ENCODE data around the gene PSMC3.

Gene PSMC3

GRCh38 chr11:47426062-47426956 lies at the start of gene PSMC3:
TSS of gene PSMC3 (minus strand) at chr11:47426439. CDS start at chr11:47426279, 160 bp downstream.
- peak; percentile 95 for DNase-seq (ENCODE audit: low spot score)

GRCh38 chr11:47470671-47471070 lies 44.4 kb upstream of the PSMC3 start:
- DNase-seq (ENCODE audit: low spot score): no peak

DNA sequence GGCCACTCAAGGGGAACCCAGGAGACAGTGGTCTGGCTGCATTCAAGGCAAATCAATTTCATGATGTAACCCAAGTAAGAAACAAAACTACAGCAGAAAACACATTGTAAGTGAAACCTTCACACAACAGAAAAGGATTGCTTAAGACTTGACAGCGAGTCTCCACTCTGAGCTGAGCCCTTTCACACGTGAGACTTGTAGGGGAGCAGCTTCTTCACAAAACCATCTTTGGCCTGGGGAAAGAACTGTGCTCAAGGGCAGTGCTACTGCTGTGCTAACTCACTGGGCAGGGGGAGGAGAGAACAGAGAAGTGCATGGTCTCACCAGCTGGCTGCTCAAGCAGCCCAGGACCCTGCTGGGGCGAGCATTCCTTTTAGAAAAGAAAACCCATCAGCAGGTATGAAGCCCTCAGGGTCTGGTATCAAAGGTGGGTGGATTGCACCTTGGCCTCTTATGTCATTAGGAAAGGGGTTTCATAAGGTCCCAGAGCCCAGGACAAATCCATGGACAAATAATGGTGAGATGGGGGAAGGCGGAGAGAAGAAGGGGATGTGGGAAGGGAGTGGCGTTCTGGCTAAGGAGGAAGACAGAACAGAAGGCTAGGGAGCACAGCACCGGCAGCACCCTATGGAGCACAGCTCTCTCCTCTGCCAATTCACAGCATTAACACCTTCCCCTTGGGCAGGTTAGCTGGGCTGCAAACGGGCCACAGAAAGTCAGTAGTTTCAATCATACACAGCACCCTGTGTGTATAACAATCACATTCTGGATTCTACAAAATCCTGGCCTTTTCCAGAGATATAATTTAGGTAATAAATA lies 43.3 kb upstream of the PSMC3 start:
- DNase-seq (ENCODE audit: low spot score): no peak

DNA sequence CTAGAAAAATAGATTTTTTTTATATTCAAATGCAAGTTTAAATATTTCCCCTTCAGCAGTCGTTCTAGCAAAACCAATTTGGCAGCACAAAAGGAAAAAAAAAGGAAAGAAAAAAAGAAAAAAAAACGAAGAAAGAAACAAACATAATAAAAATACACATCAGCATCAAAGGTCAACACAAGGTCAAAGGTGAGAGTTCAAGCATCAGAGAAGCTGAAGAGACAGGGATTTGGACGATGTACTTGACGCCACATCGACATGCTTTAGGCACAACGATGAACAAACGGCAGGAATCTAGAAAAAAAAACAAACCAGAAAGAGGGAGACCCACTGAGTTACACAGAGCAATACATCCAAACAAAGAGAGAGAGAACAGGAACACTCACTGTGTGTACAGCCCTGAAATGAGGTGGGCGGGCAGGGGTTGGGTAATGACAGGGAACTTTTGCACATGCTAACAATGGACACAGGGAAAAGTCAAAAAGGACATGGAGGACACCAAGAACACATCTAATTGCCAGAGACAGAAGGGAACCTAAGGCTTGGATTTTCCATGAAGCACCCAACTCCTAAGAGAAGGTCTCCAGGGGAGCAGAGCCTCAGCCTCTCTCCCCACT lies 42.5 kb upstream of the PSMC3 start:
- DNase-seq (ENCODE audit: low spot score): no peak

GRCh38 chr11:47467357-47467756 lies 41.1 kb upstream of the PSMC3 start:
- DNase-seq (ENCODE audit: low spot score): no peak

- DNase-seq (ENCODE audit: low spot score): no peak
These were observed 40.5 kb upstream of the PSMC3 start for GRCh38 chr11:47466701-47467250.

DNA sequence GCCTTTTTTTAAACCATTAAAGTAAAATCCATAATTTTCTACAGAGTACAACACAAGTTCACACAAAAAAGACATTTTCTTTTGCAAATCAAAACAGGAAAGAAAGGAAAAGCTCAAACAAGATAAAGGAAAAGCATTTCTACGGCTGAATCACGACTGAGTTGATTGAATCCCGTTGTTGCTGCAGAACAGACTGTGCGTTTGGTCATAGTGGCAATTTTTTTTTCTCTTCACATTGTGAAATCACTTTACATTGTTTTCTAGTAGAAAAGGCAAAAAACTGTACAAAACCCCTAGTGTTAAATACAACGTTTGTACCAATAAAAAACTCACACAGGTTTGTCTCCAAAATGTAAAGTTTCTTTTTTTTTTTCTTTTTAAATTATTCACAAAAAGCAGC lies 40.0 kb upstream of the PSMC3 start:
- DNase-seq (ENCODE audit: low spot score): no peak

GRCh38 chr11:47464483-47464882 lies 38.2 kb upstream of the PSMC3 start:
- DNase-seq (ENCODE audit: low spot score): no peak

- DNase-seq (ENCODE audit: low spot score): no peak
These were observed 35.6 kb upstream of the PSMC3 start for GRCh38 chr11:47461876-47462275.

GRCh38 chr11:47460571-47461235 lies 34.5 kb upstream of the PSMC3 start:
- DNase-seq (ENCODE audit: low spot score): no peak

DNA sequence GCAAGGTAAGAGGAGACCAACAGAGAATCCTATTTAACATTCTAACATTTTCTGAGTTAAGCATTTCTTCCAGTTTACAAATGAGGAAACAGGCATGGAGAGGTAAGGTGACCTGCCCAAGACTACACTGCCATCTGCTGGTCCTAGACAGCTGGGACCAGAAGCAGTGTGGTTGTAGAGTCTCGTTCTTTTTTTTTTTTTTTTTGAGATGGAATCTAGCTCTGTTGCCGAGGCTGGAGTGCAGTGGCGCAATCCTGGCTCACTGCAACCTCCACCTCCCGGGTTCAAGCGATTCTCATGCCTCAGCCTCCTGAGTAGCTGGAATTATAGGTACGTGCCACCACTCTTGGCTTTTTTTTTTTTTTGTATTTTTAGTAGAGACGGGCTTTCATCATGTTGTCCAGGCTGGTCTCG lies 28.0 kb upstream of the PSMC3 start:
- DNase-seq (ENCODE audit: low spot score): peak; percentile 71

DNA sequence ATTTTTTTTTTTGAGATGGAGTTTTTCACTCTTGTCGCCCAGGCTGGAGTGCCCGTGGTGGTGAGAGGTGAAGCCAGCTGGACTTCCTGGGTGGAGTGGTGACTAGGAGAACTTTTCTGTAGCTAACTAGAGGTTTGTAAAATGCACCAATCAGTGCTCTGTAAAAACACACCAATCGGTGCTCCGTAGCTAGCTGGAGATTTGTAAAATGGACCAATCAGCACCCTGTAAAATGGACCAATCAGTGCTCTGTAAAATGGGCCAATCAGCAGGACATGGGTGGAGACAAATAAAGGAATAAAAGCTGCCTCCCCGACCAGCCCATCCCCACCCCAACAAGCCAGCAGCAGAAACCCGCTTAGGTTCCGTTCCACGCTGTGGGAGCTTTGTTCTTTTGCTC lies 27.1 kb upstream of the PSMC3 start:
- DNase-seq (ENCODE audit: low spot score): no peak

DNA sequence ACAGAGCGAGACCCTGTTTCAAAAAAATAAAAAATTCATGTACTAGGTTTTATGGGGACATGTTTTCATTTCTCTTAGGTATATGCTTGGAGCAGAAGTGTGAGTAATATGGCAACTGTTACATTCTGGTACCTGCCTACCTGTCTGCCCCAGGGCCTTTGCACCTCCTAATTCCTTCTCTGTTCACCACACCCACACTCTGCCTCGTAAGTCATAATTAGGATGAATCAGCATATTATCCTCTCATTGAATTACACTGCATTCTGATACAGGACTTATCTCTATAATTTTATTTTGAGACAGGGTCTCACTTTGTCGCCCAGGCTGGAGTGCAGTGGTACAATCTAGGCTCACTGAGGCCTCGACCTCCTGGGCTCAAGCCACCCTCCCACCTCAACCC lies 25.8 kb upstream of the PSMC3 start:
- DNase-seq (ENCODE audit: low spot score): no peak

GRCh38 chr11:47451436-47451835 lies 25.2 kb upstream of the PSMC3 start:
- DNase-seq (ENCODE audit: low spot score): no peak

DNA sequence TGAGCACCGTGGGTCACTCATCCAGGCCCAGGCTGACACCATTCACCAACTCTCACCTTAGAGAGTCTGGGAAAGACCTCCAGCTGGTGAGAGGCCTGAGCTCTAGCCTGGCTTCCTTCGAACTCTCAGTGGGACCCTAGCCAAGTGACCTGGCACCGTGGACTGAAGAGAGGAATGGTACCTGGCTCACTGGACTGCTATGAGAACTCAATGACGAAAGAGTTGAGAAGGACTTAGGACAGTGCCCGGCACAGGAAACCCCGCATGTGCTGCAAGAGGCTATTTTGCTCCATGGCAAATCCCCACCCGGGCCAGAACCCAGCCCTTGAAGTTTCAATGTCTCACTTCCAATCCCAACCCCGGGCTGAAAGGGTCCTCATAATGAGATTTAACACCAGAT lies 23.3 kb upstream of the PSMC3 start:
- no peak for DNase-seq (ENCODE audit: low spot score)

GRCh38 chr11:47448566-47449427 lies 22.6 kb upstream of the PSMC3 start, which contains the start of gene RAPSN:
TSS of gene RAPSN (minus strand) at chr11:47449136. CDS start at chr11:47448964, 172 bp downstream.
- no peak for DNase-seq (ENCODE audit: low spot score)

- DNase-seq (ENCODE audit: low spot score): no peak
These were observed 21.7 kb upstream of the PSMC3 start for GRCh38 chr11:47447906-47448305.

DNA sequence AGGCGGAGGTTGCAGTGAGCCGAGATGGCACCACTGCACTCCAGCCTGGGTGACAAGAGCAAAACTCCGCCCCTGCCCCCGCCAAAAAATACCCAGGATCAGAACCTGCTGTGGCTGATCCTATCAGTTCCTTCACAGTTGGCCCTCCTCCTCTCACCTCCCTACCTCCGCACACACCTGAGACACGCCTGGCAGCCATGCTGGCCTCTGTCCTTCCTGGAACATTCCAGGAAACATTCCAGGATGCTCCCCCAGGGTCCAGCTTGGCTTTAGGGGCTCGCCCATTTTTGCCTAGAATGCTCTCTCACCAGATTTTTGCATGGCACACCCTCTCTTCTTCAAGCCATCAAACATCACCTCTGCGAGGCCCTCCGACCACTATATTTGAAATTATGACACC lies 20.6 kb upstream of the PSMC3 start:
- DNase-seq (ENCODE audit: low spot score): no peak

GRCh38 chr11:47445840-47446239 lies 19.6 kb upstream of the PSMC3 start:
- DNase-seq (ENCODE audit: low spot score): no peak

- DNase-seq (ENCODE audit: low spot score): no peak
These were observed 17.6 kb upstream of the PSMC3 start for GRCh38 chr11:47443817-47444216.
